AG09309 (cell line): ENCODE results near the gene TOR1AIP1.
A peak's percentile ranks its signal among the peaks of the same experiment; 100 is the strongest.

Experiments used
- DNase-seq: peaks from one replicate; pipeline ENCODE4 v3.0.0-alpha.2; 2010; ENCODE audit warnings: low read depth
- H3K4me3 ChIP-seq: 2 replicates; pipeline ENCODE4 v1.5.1; 2011; ENCODE audit warnings: mild to moderate bottlenecking, low read depth, low read length, moderate library complexity; ENCODE audit not compliant: control insufficient read depth
- TF ChIP-seq, protein P1 (sequence below): IDR thresholded peaks from 2 replicates; pipeline ENCODE4 v1.5.1; 2011; ENCODE audit warnings: mild to moderate bottlenecking, low read depth, low read length, inconsistent platforms; ENCODE audit not compliant: insufficient read depth, control insufficient read depth; ENCODE audit errors: missing control alignments

Gene TOR1AIP1

DNA sequence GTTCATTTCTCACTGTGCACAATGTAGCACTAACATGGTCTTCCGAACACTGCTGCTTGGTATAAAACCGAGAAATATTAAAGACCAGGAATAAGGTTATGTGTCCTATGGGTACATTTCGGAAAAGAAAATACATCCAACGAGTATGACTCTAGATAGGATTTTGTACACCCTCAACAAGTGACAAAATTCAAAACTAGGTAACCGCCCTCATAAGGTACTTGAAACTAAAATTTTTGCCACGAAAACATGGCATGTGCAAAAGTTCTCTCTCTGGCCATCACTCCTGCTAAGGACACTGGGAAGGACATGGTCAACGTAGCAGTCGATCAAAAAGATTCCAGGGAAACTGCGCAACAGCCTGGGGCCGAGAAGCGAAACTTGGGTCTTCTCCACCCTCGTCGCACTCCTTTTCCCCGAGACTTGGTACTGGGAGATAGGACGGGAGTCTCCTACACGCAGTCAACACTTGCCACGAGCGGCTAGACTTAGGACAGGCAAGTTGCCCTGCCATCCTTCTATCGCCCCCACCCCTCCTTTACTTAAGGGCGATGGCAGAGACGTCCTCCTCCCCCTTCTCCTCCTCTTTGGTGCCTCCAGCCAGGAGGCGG lies 338 bp upstream of the TOR1AIP1 start:
- peak; percentile 91 for DNase-seq
- peak overlapping the region; percentile 69 for H3K4me3 ChIP-seq
- TF ChIP-seq, protein P1, sequence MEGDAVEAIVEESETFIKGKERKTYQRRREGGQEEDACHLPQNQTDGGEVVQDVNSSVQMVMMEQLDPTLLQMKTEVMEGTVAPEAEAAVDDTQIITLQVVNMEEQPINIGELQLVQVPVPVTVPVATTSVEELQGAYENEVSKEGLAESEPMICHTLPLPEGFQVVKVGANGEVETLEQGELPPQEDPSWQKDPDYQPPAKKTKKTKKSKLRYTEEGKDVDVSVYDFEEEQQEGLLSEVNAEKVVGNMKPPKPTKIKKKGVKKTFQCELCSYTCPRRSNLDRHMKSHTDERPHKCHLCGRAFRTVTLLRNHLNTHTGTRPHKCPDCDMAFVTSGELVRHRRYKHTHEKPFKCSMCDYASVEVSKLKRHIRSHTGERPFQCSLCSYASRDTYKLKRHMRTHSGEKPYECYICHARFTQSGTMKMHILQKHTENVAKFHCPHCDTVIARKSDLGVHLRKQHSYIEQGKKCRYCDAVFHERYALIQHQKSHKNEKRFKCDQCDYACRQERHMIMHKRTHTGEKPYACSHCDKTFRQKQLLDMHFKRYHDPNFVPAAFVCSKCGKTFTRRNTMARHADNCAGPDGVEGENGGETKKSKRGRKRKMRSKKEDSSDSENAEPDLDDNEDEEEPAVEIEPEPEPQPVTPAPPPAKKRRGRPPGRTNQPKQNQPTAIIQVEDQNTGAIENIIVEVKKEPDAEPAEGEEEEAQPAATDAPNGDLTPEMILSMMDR = no peak

DNA sequence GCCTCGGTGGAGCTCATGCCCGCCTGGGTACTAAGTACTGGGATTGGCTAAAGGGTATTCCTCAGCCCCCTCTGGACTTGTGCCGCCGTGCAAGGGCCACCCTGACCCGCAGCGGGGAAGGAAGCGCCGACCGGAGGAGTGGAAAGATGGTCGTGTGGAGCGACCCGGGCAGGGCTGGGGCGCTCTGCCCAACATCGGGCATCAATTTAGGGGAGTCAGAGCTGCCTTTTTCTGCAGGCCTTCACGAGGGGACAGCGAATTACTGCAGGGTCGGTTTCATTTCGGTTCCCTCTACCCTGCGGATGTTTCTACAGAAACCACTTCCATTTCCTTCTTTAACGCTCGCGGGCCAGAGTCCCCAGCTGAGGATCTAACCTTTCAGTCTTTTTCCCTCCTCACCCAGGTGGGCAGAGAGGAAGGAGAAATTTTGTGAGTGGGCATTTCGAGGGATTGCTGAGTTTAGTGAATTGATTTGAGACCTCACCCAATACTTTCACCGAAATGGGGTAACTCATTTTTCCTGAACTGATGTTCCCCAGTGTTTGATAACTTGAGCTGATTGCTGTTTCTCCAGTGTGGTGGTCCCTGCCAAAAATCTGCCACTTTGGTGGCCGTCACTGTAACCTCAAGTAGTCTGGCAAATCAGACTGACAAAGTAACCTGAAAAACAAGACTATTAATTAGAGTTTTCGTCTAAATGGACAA lies 1.1 kb downstream of the TOR1AIP1 start:
- H3K4me3 ChIP-seq = peak overlapping the region; percentile 69
- no peak for DNase-seq
- TF ChIP-seq, protein P1 = no peak

DNA sequence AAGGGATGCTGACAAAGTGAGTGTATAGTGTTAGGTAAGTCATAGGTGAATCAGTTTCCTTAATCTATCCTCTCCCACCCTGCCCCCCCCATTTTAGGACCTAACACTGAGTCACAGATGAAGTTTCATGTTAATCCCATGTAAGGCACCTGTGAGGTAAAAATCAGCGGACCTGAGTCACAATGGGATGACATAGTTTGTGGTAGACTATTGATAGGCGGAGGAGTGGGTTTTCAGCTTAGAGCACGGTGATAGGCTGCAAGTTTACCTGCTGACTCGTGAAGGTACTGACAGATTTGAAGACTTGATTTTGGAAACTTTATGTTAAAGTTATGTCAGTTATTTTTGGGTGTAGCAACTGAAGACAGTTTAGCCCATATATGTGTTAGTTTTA lies 1.7 kb downstream of the TOR1AIP1 start:
- no peak for DNase-seq
- peak overlapping the region; percentile 69 for H3K4me3 ChIP-seq
- TF ChIP-seq, protein P1 = no peak

DNA sequence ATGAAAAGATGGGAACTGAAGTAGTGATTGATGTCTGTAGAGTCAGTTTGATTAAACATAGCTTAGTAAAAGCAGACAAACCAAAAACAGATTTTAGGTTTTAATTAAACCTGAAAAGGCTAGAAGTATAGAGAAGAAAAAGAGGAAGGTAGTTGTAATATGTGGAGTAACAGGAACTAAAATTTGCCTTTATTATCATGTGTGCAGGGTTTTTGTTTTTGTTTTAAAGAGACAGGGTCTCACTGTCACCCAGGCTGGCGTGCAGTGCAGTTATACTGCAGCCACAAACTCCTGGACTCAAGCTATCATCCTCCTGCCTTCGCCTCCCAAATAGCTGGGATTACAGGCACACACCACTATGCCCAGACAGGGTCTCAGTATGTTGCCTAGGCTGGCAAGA lies 6.0 kb downstream of the TOR1AIP1 start:
- no peak for DNase-seq
- TF ChIP-seq, protein P1 = no peak
- H3K4me3 ChIP-seq = no peak overlapping the region

DNA sequence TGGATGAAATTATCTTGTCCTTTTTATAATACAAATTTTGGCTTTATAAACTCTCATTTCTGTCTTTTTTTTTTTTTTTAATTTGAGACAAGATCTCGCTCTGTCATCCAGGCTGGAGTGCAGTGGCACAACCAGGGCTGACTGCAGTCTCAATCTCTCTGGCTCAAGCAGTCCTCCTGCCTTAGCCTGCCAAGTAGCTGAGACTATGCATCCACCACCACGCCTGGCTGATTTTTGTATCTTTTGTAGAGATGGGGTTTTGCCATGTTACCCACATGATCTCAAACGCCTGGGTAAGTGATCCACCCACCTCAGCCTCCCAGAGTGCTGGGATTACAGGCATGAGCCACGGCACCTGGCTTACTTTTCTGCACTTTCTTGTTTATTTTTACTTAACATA lies 7.5 kb downstream of the TOR1AIP1 start:
- no peak for DNase-seq
- H3K4me3 ChIP-seq = no peak overlapping the region
- TF ChIP-seq, protein P1 = no peak

DNA sequence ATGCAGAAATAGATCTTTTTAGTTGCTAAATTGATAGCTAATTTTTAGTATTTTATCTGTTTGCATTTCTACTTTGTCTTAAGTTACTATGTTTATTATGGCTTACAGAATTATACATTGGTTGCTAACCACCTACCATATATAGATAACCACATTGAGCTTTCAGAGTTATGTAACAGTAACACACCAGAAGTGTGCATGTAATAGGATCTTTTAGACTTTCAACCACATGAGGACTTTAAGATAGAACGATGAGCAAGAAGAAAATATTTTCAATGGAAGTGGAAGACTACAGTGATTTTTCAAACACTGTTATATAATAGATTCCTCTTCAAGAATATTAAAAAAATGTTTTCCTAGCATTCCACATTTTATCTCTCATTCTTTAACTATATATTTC lies 28.8 kb downstream of the TOR1AIP1 start:
- DNase-seq = no peak
- no peak overlapping the region for H3K4me3 ChIP-seq

More for the DNA sequence above, 28.8 kb downstream of the TOR1AIP1 start:
- TF ChIP-seq, protein P1 = no peak
